Inflammatory macrophage (primary cell): ENCODE measurements around the gene YWHAE.
"Not testable (repeated sequence)": the region's sequence is repeated elsewhere in the genome, so short reads cannot be mapped to it uniquely, and the experiment has no call there.

Experiments
- DNase-seq, 2 donors: peaks; one replicate each; pipeline ENCODE4 v3.0.0-alpha.2; 2020 to 2022

YWHAE gene

GRCh38 chr17:1325766-1326165, 74.3 kb downstream of the YWHAE start:
- no peak for DNase-seq

- DNase-seq, result no peak
Observed at GRCh38 chr17:1324201-1324771, 75.7 kb downstream of the YWHAE start.

GRCh38 chr17:1323336-1323735, 76.7 kb downstream of the YWHAE start:
- no peak for DNase-seq

GRCh38 chr17:1322480-1322879, 77.5 kb downstream of the YWHAE start:
- DNase-seq, result no peak

- no peak for DNase-seq
Observed at GRCh38 chr17:1322014-1322428, 78.0 kb downstream of the YWHAE start.

GRCh38 chr17:1315891-1316403, 84.1 kb downstream of the YWHAE start:
- DNase-seq, result no peak

- DNase-seq, result no peak
Observed at GRCh38 chr17:1315409-1315808, 84.6 kb downstream of the YWHAE start.

- DNase-seq, result no peak
Observed at GRCh38 chr17:1313270-1314005, 86.6 kb downstream of the YWHAE start.

- DNase-seq, result peak; percentile 12 to 22
Observed at GRCh38 chr17:1312261-1312870, 87.7 kb downstream of the YWHAE start.

- DNase-seq, result not testable (repeated sequence)
Observed at GRCh38 chr17:1307829-1308228, 92.2 kb downstream of the YWHAE start.

GRCh38 chr17:1304962-1305563, 95.0 kb downstream of the YWHAE start:
- DNase-seq, result no peak

GRCh38 chr17:1304522-1304921, 95.5 kb downstream of the YWHAE start:
- DNase-seq, result no peak

GRCh38 chr17:1302761-1303160, 97.3 kb downstream of the YWHAE start:
- DNase-seq, result no peak

GRCh38 chr17:1301546-1301945, 98.5 kb downstream of the YWHAE start:
- DNase-seq, result no peak

GRCh38 chr17:1300371-1300905, 99.6 kb downstream of the YWHAE start:
- DNase-seq, result no peak

GRCh38 chr17:1299552-1300370, 100.3 kb downstream of the YWHAE start:
- no peak for DNase-seq

- no peak for DNase-seq
Observed at GRCh38 chr17:1298606-1299005, 101.4 kb downstream of the YWHAE start.
